GM12873 (cell line): ENCODE measurements around the gene RMRP.

Experiments used
- CTCF ChIP-seq: IDR thresholded peaks from 2 replicates; pipeline ENCODE4 v1.5.1; 2012; ENCODE audit warnings: low read depth, mild to moderate bottlenecking, moderate library complexity, low read length, control low read depth; ENCODE audit not compliant: insufficient read depth; ENCODE audit errors: missing control alignments

RMRP gene

DNA sequence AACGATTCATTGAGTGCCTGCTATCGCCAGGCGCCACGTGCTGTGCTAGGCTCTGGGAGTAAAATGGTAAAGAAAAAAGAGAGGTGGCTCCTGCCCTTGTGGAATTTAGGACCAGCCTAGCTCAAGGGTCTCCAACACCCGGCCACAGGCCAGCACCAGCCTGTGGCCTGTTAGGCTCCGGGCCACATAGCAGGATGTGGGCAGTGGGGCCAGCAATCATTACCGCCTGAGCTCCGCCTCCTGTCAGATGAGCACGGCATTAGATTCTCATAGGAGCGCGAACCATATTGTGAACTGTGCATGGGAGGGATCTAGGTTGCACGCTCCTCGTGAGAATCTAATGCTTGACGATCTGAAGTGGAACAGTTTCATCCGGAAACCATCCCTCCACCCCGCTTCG is 1.5 kb downstream of the RMRP start:
- TF ChIP-seq CTCF, result no peak

DNA sequence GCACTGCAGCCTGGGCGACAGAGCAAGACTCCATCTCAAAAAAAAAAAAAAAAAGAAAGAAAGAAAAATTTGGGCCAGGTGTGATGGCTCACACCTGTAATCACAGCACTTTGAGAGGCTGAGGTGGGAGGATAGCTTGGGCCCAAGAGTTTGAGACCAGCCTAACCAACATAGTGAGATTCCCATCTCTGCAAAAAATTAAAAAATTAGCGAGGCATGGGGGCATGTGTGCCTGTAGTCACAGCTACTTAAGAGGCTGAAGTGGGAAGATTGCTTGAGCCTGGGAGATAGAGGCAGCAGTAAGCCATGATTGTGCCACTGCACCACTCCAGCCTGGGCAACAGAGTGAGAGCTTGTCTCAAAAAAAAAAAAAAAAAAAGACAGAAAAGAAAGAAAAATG is 4.2 kb downstream of the RMRP start:
- TF ChIP-seq CTCF, result no peak

DNA sequence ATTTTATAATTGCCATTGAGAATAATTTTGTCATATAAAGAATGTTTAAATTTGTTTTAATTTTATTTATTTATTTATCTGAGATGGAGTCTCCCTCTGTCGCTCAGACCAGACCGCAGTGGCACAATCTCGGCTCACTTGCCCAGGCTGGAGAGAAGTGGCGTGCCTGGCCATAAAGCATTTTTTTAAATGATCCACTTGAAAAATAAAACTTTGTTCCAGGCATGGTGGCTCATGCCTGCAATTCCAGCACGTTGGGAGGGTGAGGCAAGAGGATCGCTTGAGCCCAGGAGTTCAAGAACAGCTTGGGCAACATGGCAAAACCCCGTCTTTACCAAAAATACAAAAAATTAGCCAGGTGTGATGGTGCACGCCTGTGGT is 5.0 kb downstream of the RMRP start:
- no peak for TF ChIP-seq CTCF

DNA sequence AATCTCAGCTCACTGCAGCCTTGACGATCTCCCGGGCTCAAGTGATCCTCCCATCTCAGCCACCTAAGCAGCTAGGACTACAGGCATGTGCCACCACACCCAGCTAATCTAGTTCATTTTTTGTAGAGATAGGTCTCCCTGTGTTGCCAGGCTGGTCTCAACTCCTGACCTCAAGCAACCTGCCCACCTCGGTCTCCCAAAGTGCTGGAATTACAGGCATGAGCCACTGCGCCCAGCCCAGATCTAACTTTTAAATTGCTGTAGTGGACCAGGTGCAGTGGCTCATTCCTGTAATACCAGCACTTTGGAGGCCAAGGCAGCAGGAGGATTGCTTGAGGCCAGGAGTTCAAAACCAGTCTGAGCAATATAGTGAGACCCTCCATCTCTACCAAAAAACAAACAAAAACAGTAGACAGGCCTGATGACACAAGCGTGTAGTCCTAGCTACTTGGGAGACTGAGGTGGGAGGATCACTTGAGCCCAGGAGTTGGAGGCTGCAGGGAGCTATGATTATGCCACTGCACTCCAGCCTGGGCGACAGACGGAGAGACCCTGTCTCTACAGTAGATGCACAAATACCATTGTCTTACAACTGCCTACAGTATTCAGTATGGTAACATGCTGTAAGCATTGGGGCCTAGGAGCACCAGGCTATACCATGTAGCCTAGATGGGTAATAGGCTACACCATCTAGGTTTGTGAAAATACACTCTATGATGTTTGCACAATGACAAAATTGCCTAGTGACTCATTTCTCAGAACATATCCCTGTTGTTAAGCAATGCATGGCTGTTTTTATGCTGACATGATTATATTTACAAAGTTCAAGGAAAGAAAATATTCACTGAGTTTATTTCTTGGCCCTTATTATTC is 5.6 kb downstream of the RMRP start:
- no peak for TF ChIP-seq CTCF

- TF ChIP-seq CTCF, result no peak
Observed at GRCh38 chr9:35650341-35651158, 7.3 kb downstream of the RMRP start, which contains the start of gene SIT1. TSS of gene SIT1 (minus strand) at chr9:35650931. CDS start at chr9:35650853, 78 bp downstream.

DNA sequence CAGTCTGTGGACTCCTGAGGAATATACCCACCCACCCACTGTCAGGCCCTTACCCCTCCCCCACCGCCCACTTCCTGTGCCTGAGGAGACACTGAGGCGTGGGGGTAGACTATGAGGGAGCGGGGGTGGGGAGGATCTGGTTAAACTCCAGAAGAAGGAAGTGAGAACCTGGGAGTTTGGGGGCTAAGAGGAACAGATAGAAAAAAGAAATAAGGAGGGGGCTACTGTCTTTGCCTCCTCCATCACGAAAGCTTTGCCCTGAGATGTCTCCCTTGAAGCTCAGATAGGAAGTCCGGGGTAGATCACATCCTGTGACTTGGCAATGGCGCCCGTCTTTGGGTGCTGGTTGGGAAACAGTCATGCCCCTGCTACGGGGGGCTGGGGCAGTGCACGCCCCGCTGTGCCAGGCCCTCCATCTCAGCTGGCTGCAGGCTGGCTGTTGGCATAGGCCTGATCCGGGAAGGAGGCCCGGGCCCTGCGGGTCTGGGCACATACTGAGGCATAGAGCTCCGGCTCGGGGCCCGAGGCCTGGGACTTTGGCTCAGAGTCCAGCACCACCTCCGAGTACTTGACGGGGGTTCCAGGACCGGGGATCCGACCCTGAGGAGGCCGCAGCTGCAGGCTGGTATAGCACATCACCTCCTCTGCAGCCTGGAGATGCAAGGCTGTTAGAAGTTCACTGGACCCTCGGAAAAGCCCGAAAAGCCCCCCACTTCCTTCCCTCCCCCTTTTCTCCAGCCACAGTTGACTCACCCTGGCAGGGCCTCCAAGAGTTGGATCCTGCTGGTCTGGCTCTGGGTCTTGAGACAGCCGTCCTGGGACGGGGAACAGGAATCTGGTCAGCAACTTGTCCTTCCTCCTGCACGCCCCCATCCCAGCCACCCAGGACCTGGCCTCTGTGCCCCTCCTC is 8.1 kb downstream of the RMRP start:
- TF ChIP-seq CTCF, result no peak
